Thymus (tissue), 11 donors: ENCODE data around the gene TUBB2A. TPM values are rescaled to one million over a fixed set of nuclear protein-coding genes. Genes with fewer than 3 reads are reported as not detected.
"Not testable (repeated sequence)": the region's sequence is repeated elsewhere in the genome, so short reads cannot be mapped to it uniquely, and the experiment has no call there.

ENCODE experiments used
- DNase-seq, 9 donors: peaks; one replicate each; pipeline ENCODE4 v3.0.0-alpha.2; 2013; ENCODE audit warnings: low spot score in 9 of 9, low read depth in 6 of 9, missing footprints in 1 of 9
- H3K27ac ChIP-seq, 2 donors: one replicate each; pipeline ENCODE4 v1.5.1; 2013; ENCODE audit warnings: control low read depth in 1 of 2, low read depth in 1 of 2, low read length in 1 of 2, mild to moderate bottlenecking in 1 of 2, moderate library complexity in 1 of 2
- H3K27me3 ChIP-seq, 2 donors: one replicate each; pipeline ENCODE4 v1.5.1; 2013; ENCODE audit warnings: low read length in 1 of 2; ENCODE audit not compliant: control insufficient read depth in 2 of 2, insufficient read depth in 1 of 2
- H3K36me3 ChIP-seq, 2 donors: one replicate each; pipeline ENCODE4 v1.5.1; 2013; ENCODE audit warnings: low read length in 1 of 2, mild to moderate bottlenecking in 1 of 2, moderate library complexity in 1 of 2; ENCODE audit not compliant: control insufficient read depth in 2 of 2, insufficient read depth in 2 of 2
- H3K4me1 ChIP-seq, 2 donors: one replicate each; pipeline ENCODE4 v1.5.1; 2013; ENCODE audit warnings: low read length in 2 of 2; ENCODE audit not compliant: control insufficient read depth in 2 of 2, insufficient read depth in 2 of 2
- H3K4me3 ChIP-seq, 2 donors: one replicate each; pipeline ENCODE4 v1.5.1; 2013; ENCODE audit warnings: low read length in 2 of 2, control low read depth in 1 of 2, mild to moderate bottlenecking in 1 of 2
- H3K9me3 ChIP-seq, 2 donors: one replicate each; pipeline ENCODE4 v1.5.1; 2013; ENCODE audit warnings: low read length in 1 of 2, mild to moderate bottlenecking in 1 of 2; ENCODE audit not compliant: control insufficient read depth in 2 of 2, insufficient read depth in 1 of 2
- WGBS: extraction: QIAGEN DNeasy Blood & Tissue Kit; methylation state at CpG from one replicate; pipeline ENCODE4 v1.1.7; 2013; 5-methylcytosine and 5-hydroxymethylcytosine counted together
- polyA plus RNA-seq: library from polyadenylated mRNA; stranded (reverse); fragments of 200-250 nt; gene quantifications from one replicate; pipeline ENCODE4 v1.2.3, GENCODE V29; 2013
- total RNA-seq: library from RNA; stranded (reverse); fragments of 120-200 nt; gene quantifications from one replicate; pipeline ENCODE4 v1.2.4, GENCODE V29; 2013
- donor health status: healthy.

The TUBB2A gene
- total and polyA plus RNA-seq, 2 donors, result 13.7 to 19.6 TPM

GRCh38 chr6:3147914-3148757 is 9.2 kb downstream of the TUBB2A start:
- DNase-seq, result no peak
- H3K9me3 ChIP-seq, result peaks cover 0 to 8% of the 10 kb centered on the region in 2 donors

GRCh38 chr6:3144571-3144970 is 12.8 kb downstream of the TUBB2A start:
- peaks cover 7 to 21% of the 10 kb centered on the region in 2 donors for H3K36me3 ChIP-seq
- DNase-seq, result no peak
- peaks cover 0 to 3% of the 10 kb centered on the region in 2 donors for H3K4me1 ChIP-seq
- peaks cover 0 to 8% of the 10 kb centered on the region in 2 donors for H3K9me3 ChIP-seq
- no peak overlapping the region for H3K4me3 ChIP-seq
- WGBS, result 88% methylated on average over 8 of the region's 8 CpGs
- no peaks in the 10 kb centered on the region for H3K27me3 ChIP-seq
- no peak overlapping the region for H3K27ac ChIP-seq

More at GRCh38 chr6:3147914-3148757, 9.2 kb downstream of the TUBB2A start:
- no peak overlapping the region for H3K27ac ChIP-seq
- no peaks in the 10 kb centered on the region for H3K27me3 ChIP-seq
- H3K4me3 ChIP-seq, result no peak overlapping the region
- 97% methylated on average over 6 of the region's 6 CpGs for WGBS
- H3K4me1 ChIP-seq, result peaks cover 0 to 2% of the 10 kb centered on the region in 2 donors
- H3K36me3 ChIP-seq, result peaks cover 3 to 10% of the 10 kb centered on the region in 2 donors

GRCh38 chr6:3143158-3143557 is 14.2 kb downstream of the TUBB2A start:
- Histone ChIP-seq H3K36me3 (peaks cover 7 to 22% of the 10 kb centered on the region in 2 donors), H3K27ac (no peak overlapping the region), H3K4me1 (peaks cover 7 to 12% of the 10 kb centered on the region in 2 donors), H3K9me3 (peaks cover 0 to 8% of the 10 kb centered on the region in 2 donors), H3K4me3 (no peak overlapping the region), H3K27me3 (no peaks in the 10 kb centered on the region)
- no peak for DNase-seq
- WGBS, result 95% methylated on average over 6 of the region's 6 CpGs

DNA sequence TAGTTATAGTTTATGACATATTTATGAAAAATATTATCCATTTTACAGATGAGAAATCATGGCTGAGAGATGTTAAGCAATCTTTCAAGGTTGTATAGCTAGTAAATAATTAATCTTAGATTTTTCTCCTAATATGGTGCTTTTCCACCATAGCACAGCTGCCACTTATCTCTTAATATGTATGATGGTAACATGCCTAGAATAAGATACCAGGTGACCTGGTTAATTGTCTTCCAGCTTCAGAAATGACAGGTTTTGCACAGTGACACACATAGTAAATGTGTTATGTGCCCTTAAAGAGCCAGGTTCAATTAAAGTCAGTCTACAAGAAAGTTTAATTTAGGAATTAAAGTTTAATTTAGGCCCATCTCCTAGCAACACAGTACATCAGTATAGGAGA is 14.8 kb downstream of the TUBB2A start:
- Histone ChIP-seq H3K9me3 (peaks cover 0 to 4% of the 10 kb centered on the region in 2 donors), H3K27ac (no peak overlapping the region), H3K4me3 (no peak overlapping the region), H3K36me3 (peaks cover 7 to 21% of the 10 kb centered on the region in 2 donors), H3K4me1 (peaks cover 7 to 12% of the 10 kb centered on the region in 2 donors), H3K27me3 (no peaks in the 10 kb centered on the region)
- DNase-seq, result no peak

- Histone ChIP-seq H3K36me3 (peaks cover 7 to 24% of the 10 kb centered on the region in 2 donors), H3K27me3 (no peaks in the 10 kb centered on the region), H3K27ac (no peak overlapping the region), H3K9me3 (no peaks in the 10 kb centered on the region), H3K4me3 (no peak overlapping the region), H3K4me1 (peaks cover 7 to 12% of the 10 kb centered on the region in 2 donors)
- 98% methylated on average over 20 of the region's 20 CpGs for WGBS
- no peak for DNase-seq
These were observed 17.1 kb downstream of the TUBB2A start for GRCh38 chr6:3140201-3140600.

DNA sequence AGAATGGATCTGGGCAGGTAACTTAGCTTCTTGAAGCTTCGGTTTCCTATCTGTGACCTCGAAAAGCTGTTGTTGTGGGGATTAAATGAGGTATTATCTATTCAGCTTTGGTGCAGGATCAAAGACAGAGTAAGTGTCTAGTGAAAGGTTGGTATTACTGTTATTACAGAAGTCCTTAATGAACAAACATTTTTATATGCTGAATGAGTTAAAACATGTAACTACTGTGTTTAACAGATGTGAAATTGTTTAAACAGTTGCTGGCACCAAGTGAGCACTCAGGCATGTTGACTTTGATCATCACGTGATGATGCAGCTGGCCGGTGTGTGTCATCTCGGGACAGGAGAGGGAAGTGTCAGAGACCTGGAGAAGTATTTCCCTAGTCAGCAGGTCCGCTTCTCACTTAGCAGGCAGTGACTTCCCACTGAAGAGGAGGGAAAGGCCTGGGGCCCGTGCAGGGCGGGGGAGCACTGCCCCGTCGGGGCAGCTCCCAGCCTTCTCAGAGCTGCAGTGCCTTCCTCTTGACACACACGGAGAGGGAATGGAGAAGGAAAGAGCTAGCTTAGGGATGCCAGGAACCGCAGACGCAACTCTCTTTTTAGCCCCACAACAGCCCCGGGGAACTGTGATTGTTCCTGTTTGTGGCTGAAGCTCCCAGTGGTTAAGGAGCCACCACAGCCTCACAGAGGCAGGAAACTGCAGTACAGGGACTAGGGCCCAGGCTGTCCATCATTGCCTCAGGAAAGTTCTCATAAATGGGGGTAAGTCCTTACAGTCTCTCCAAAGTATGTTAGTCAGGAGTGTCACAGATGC is 18.0 kb downstream of the TUBB2A start:
- peaks cover 7 to 12% of the 10 kb centered on the region in 2 donors for H3K4me1 ChIP-seq
- H3K27ac ChIP-seq, result peak overlapping the region; percentile 26 to 37
- WGBS, result 42% methylated on average over 14 of the region's 14 CpGs
- peaks cover 3 to 24% of the 10 kb centered on the region in 2 donors for H3K36me3 ChIP-seq
- peak in 3 of 9 donors; percentile 25 to 71 (median 43) for DNase-seq
- H3K4me3 ChIP-seq, result no peak overlapping the region
- H3K27me3 ChIP-seq, result no peaks in the 10 kb centered on the region
- H3K9me3 ChIP-seq, result no peaks in the 10 kb centered on the region

DNA sequence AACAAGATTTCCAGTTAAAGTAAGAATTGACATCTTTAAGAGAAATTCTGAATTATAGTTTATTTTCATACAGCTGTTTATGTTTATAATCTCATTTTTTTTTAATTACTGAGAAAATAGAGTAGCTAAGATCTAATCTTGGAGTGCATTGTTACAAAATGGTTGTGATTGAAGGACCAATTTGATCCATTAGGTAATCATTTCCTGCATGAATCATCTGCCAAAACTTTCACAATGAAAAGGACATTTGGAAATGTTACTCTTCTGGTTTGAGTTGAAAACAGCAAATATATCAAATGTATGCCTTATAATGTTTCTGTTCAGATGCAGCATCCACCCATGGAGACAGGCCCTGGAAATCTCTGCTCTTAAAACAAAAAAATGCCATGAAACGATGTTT is 19.0 kb downstream of the TUBB2A start:
- Histone ChIP-seq H3K4me3 (no peak overlapping the region), H3K27ac (no peak overlapping the region), H3K27me3 (no peaks in the 10 kb centered on the region), H3K4me1 (peaks cover 7 to 12% of the 10 kb centered on the region in 2 donors), H3K36me3 (peaks cover 3 to 21% of the 10 kb centered on the region in 2 donors), H3K9me3 (no peaks in the 10 kb centered on the region)
- 99% methylated on average over 1 of the region's 1 CpG for WGBS
- no peak for DNase-seq

GRCh38 chr6:3137873-3138272 is 19.5 kb downstream of the TUBB2A start:
- H3K27me3 ChIP-seq, H3K4me3 ChIP-seq, H3K27ac ChIP-seq, H3K9me3 ChIP-seq, DNase-seq: not testable (repeated sequence)
- Histone ChIP-seq H3K36me3 (peaks cover 3 to 19% of the 10 kb centered on the region in 2 donors), H3K4me1 (peaks cover 7 to 12% of the 10 kb centered on the region in 2 donors)
- WGBS, result 98% methylated on average over 6 of the region's 6 CpGs
